Sigmoid colon (tissue), 7 donors: ENCODE measurements around the gene EOLA2. TPM values are rescaled to one million over a fixed set of nuclear protein-coding genes. Genes with fewer than 3 reads are reported as not detected.

Source experiments
- DNase-seq: peaks from one replicate; pipeline ENCODE4 v3.0.0-alpha.2; 2019
- H3K27ac ChIP-seq, 4 donors: fragments of 200-600 bp; sonication (generic); one replicate each; pipeline ENCODE4 v1.5.1; 2016 to 2019; ENCODE audit warnings: mild to moderate bottlenecking in 1 of 4
- H3K27me3 ChIP-seq, 3 donors: fragments of 200-600 bp; sonication (generic); one replicate each; pipeline ENCODE4 v1.5.1; 2019; ENCODE audit warnings: mild to moderate bottlenecking in 1 of 3
- H3K36me3 ChIP-seq, 4 donors: fragments of 200-600 bp; sonication (generic); one replicate each; pipeline ENCODE4 v1.5.1; 2016 to 2019
- H3K4me1 ChIP-seq, 4 donors: fragments of 200-600 bp; sonication (generic); one replicate each; pipeline ENCODE4 v1.5.1; 2017 to 2019
- H3K4me3 ChIP-seq, 4 donors: fragments of 200-600 bp; sonication (generic); one replicate each; pipeline ENCODE4 v1.5.1; 2017 to 2019; ENCODE audit warnings: mild to moderate bottlenecking in 2 of 4, moderate library complexity in 1 of 4
- H3K9me3 ChIP-seq, 4 donors: fragments of 200-600 bp in 3 of 4; sonication (generic) in 3 of 4; one replicate each; pipeline versions ENCODE4 v1.5.1 to v1.6.1; 2013 to 2019
- CTCF ChIP-seq, 4 experiments: fragments of 450-650 bp in 3 of 4; fragments of 200-600 bp in 1 of 4; IDR thresholded peaks; one replicate each; pipeline ENCODE4 v1.5.1; 2016 to 2019; ENCODE audit warnings: antibody characterized with exemption in 4 of 4, mild to moderate bottlenecking in 3 of 4, moderate library complexity in 2 of 4
- EP300 ChIP-seq, 4 donors: sonication (generic); formaldehyde crosslinking; IDR thresholded peaks; one replicate each; pipeline ENCODE4 v1.6.1; 2017; ENCODE audit warnings: antibody characterized with exemption in 4 of 4
- POLR2A ChIP-seq, 2 donors: fragments of 450-650 bp; IDR thresholded peaks; one replicate each; pipeline ENCODE4 v1.6.1; 2016; ENCODE audit warnings: antibody characterized with exemption in 2 of 2, mild to moderate bottlenecking in 2 of 2, moderate library complexity in 2 of 2
- POLR2AphosphoS5 ChIP-seq, 4 donors: sonication (generic); formaldehyde crosslinking; IDR thresholded peaks; one replicate each; pipeline ENCODE4 v1.6.1; 2017; ENCODE audit warnings: antibody characterized with exemption in 4 of 4
- WGBS, 2 donors: extraction: QIAGEN DNeasy Blood & Tissue Kit; methylation state at CpG; one replicate each; pipeline ENCODE4 v1.1.7; 2013; 5-methylcytosine and 5-hydroxymethylcytosine counted together
- intact Hi-C: fragments of 100-400 bp; cut with DNase I; formaldehyde crosslinking; loops from one replicate; pipeline ENCODE4 v1.15.1; 2023
- polyA plus RNA-seq, 3 donors: library from polyadenylated mRNA; stranded (reverse); fragments of 200-250 nt; gene quantifications; one replicate each; pipeline ENCODE4 v1.2.3, GENCODE V29; 2013
- total RNA-seq, 4 donors: library from RNA; depleted of rRNA; stranded (reverse); fragments of >200 nt; gene quantifications; one replicate each; pipeline ENCODE4 v1.1.0, GENCODE V29; 2016
- donor health status: healthy with polysubstance abuse.
- donor health status: Bipolar disorder and iron deficiency.
- donor health status: healthy.

Gene EOLA2
- total and polyA plus RNA-seq, 7 donors, result 17.8 to 34.9 (median 20.1) TPM

GRCh38 chrX:149962859-149963757 lies 24.8 kb upstream of the EOLA2 start:
- TF ChIP-seq EP300 (IDR thresholded peaks at IDR 0.05), result no peak
- TF ChIP-seq CTCF (IDR thresholded peaks at IDR 0.05), result peak in 3 of 4 experiments; percentile 27 to 48 (median 35)
- Histone ChIP-seq H3K27ac (no peak overlapping the region), H3K4me3 (no peak overlapping the region), H3K9me3 (no peaks in the 10 kb centered on the region), H3K27me3 (no peaks in the 10 kb centered on the region), H3K36me3 (peaks cover 0 to 9% (median 0%) of the 10 kb centered on the region in 4 donors), H3K4me1 (no peaks in the 10 kb centered on the region)
- no peak for DNase-seq
- 44 to 49% methylated on average over 9 of the region's 9 CpGs for WGBS, 2 donors
- intact Hi-C loops, result loop anchor here (5.0 kb wide), 1 partner anchor 399 kb away; the partner anchor contains the start of gene MAMLD1

GRCh38 chrX:149962010-149962409 lies 23.7 kb upstream of the EOLA2 start:
- H3K36me3 ChIP-seq, result peaks cover 0 to 9% (median 0%) of the 10 kb centered on the region in 4 donors
- intact Hi-C loops, result loop anchor here (5.0 kb wide), 1 partner anchor 400 kb away; the partner anchor contains the start of gene MAMLD1

GRCh38 chrX:149961572-149961971 lies 23.3 kb upstream of the EOLA2 start:
- 23 to 71% methylated on average over 2 of the region's 2 CpGs for WGBS, 2 donors
- H3K4me1 ChIP-seq, result no peaks in the 10 kb centered on the region
- H3K4me3 ChIP-seq, result no peak overlapping the region
- no peaks in the 10 kb centered on the region for H3K27me3 ChIP-seq
- H3K9me3 ChIP-seq, result no peaks in the 10 kb centered on the region
- intact Hi-C loops, result loop anchor here (5.0 kb wide), 1 partner anchor 401 kb away; the partner anchor contains the start of gene MAMLD1
- no peak for DNase-seq
- TF ChIP-seq POLR2AphosphoS5 (IDR thresholded peaks at IDR 0.05), result no peak
- TF ChIP-seq CTCF (IDR thresholded peaks at IDR 0.05), result no peak
- no peak for TF ChIP-seq POLR2A (IDR thresholded peaks at IDR 0.05)
- no peak for TF ChIP-seq EP300 (IDR thresholded peaks at IDR 0.05)
- H3K27ac ChIP-seq, result no peak overlapping the region
- peaks cover 0 to 9% (median 0%) of the 10 kb centered on the region in 4 donors for H3K36me3 ChIP-seq

More at GRCh38 chrX:149962010-149962409, 23.7 kb upstream of the EOLA2 start:
- no peak for DNase-seq
- no peaks in the 10 kb centered on the region for H3K4me1 ChIP-seq
- H3K9me3 ChIP-seq, result no peaks in the 10 kb centered on the region
- H3K4me3 ChIP-seq, result no peak overlapping the region
- H3K27ac ChIP-seq, result no peak overlapping the region
- TF ChIP-seq CTCF (IDR thresholded peaks at IDR 0.05) (no peak), EP300 (IDR thresholded peaks at IDR 0.05) (no peak), POLR2A (IDR thresholded peaks at IDR 0.05) (no peak), POLR2AphosphoS5 (IDR thresholded peaks at IDR 0.05) (no peak)
- no peaks in the 10 kb centered on the region for H3K27me3 ChIP-seq

GRCh38 chrX:149950681-149951080 lies 12.4 kb upstream of the EOLA2 start:
- Histone ChIP-seq H3K4me1 (peaks cover 0 to 5% (median 2%) of the 10 kb centered on the region in 4 donors), H3K9me3 (no peaks in the 10 kb centered on the region), H3K4me3 (no peak overlapping the region), H3K27me3 (no peaks in the 10 kb centered on the region), H3K27ac (peak overlapping the region in 2 of 4 donors; percentile 5 to 47), H3K36me3 (peaks cover 0 to under 1% (median 0%) of the 10 kb centered on the region in 4 donors)
- 3 to 23% methylated on average over 1 of the region's 1 CpG for WGBS, 2 donors
- no peak for TF ChIP-seq EP300 (IDR thresholded peaks at IDR 0.05)
- peak in 3 of 4 experiments; percentile 5 to 38 (median 28) for TF ChIP-seq CTCF (IDR thresholded peaks at IDR 0.05)
- DNase-seq, result no peak
- intact Hi-C loops, result loop anchor here (10.0 kb wide), 2 partner anchors 534 to 614 kb away; partner anchors contain the start of gene MTM1
